Measurements from ENCODE around the gene PRMT7.
A peak's percentile ranks its signal among the peaks of the same experiment; 100 is the strongest.

The PRMT7 gene

GRCh38 chr16:68379472-68380347 is 68.9 kb downstream of the PRMT7 start:
- no peak overlapping the region for H3K4me3 ChIP-seq (ENCODE audit: low read depth, low read length)
- no peaks in the 10 kb centered on the region for H3K36me3 ChIP-seq (ENCODE audit: control insufficient read depth, insufficient read depth, low read length)
- H3K4me1 ChIP-seq (ENCODE audit: control insufficient read depth, insufficient read depth, low read length) = peaks cover 11% of the 10 kb centered on the region
- no peak overlapping the region for H3K27ac ChIP-seq (ENCODE audit: low read depth, low read length)
- no peaks in the 10 kb centered on the region for H3K9me3 ChIP-seq (ENCODE audit: control insufficient read depth, insufficient read depth, low read length)
- H3K9ac ChIP-seq (ENCODE audit: low read depth, low read length) = no peak overlapping the region
- H3K27me3 ChIP-seq (ENCODE audit: control insufficient read depth, insufficient read depth, low read length) = no peaks in the 10 kb centered on the region

DNA sequence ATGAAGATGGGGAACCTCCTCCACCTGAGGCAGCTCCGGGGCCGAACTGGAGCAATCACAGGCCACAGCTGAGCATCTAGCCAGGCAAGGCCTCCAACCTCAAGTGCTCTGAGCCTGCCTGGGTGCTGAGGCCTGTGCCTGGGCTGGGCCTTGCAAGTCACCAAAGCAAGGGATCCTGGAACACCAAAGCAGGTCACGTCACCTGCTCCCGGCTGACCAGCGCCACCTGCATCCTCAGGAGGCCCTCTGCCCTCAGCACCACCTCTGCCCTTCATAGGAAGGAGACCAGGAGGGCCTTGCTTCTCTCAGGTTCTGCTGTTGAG is 69.5 kb downstream of the PRMT7 start:
- Histone ChIP-seq H3K36me3 (ENCODE audit: control insufficient read depth, insufficient read depth, low read length) (no peaks in the 10 kb centered on the region), H3K9me3 (ENCODE audit: control insufficient read depth, insufficient read depth, low read length) (no peaks in the 10 kb centered on the region), H3K27me3 (ENCODE audit: control insufficient read depth, insufficient read depth, low read length) (no peaks in the 10 kb centered on the region), H3K4me1 (ENCODE audit: control insufficient read depth, insufficient read depth, low read length) (peaks cover 17% of the 10 kb centered on the region), H3K27ac (ENCODE audit: low read depth, low read length) (no peak overlapping the region), H3K4me3 (ENCODE audit: low read depth, low read length) (no peak overlapping the region), H3K9ac (ENCODE audit: low read depth, low read length) (no peak overlapping the region)

GRCh38 chr16:68380676-68381362 is 70.0 kb downstream of the PRMT7 start:
- Histone ChIP-seq H3K9me3 (ENCODE audit: control insufficient read depth, insufficient read depth, low read length) (no peaks in the 10 kb centered on the region), H3K4me3 (ENCODE audit: low read depth, low read length) (no peak overlapping the region), H3K4me1 (ENCODE audit: control insufficient read depth, insufficient read depth, low read length) (peaks cover 23% of the 10 kb centered on the region), H3K9ac (ENCODE audit: low read depth, low read length) (no peak overlapping the region), H3K27ac (ENCODE audit: low read depth, low read length) (no peak overlapping the region), H3K36me3 (ENCODE audit: control insufficient read depth, insufficient read depth, low read length) (no peaks in the 10 kb centered on the region), H3K27me3 (ENCODE audit: control insufficient read depth, insufficient read depth, low read length) (no peaks in the 10 kb centered on the region)

DNA sequence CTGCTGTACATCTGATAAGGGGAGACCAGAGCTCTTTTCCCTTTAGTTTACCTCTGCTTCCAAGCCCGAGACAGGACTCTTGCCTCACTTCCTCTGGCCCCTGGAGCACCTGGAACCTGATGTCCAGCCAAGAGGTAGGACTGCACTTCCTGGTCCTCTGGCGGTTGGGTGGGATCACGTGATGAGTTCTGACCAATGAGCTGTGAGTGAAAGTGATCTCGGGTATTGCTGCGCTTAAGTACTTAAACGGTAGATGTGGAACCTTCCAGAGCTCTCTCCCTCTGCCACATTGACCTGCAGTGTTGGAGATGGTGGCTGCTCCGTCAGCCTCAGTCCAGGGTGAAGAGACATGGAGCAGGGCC is 70.5 kb downstream of the PRMT7 start:
- Histone ChIP-seq H3K9ac (ENCODE audit: low read depth, low read length) (no peak overlapping the region), H3K27me3 (ENCODE audit: control insufficient read depth, insufficient read depth, low read length) (no peaks in the 10 kb centered on the region), H3K4me1 (ENCODE audit: control insufficient read depth, insufficient read depth, low read length) (peaks cover 23% of the 10 kb centered on the region), H3K36me3 (ENCODE audit: control insufficient read depth, insufficient read depth, low read length) (no peaks in the 10 kb centered on the region), H3K4me3 (ENCODE audit: low read depth, low read length) (no peak overlapping the region), H3K9me3 (ENCODE audit: control insufficient read depth, insufficient read depth, low read length) (no peaks in the 10 kb centered on the region), H3K27ac (ENCODE audit: low read depth, low read length) (no peak overlapping the region)

DNA sequence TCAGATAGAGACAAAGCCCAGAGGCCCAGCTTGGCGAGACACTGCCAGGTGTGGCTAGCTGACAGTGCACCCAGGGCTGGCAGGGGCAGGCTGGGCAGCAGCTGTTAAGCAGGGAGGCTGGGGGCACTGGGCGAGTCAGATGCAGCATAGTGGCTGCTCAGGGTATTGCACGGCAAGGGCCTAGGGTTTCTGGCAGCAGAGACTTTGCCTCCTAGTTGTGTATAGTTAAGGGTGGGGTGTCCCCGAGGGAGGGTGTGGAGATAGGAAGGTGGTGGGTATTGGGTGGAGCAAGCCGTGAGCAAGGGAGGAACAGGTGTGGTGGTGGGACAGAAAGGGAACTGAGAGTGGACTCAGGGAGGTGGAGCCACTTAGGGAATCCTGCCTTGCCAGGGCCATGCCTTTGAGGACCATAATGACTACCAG is 71.5 kb downstream of the PRMT7 start:
- Histone ChIP-seq H3K27me3 (ENCODE audit: control insufficient read depth, insufficient read depth, low read length) (no peaks in the 10 kb centered on the region), H3K9me3 (ENCODE audit: control insufficient read depth, insufficient read depth, low read length) (no peaks in the 10 kb centered on the region), H3K27ac (ENCODE audit: low read depth, low read length) (no peak overlapping the region), H3K36me3 (ENCODE audit: control insufficient read depth, insufficient read depth, low read length) (no peaks in the 10 kb centered on the region), H3K4me1 (ENCODE audit: control insufficient read depth, insufficient read depth, low read length) (peaks cover 23% of the 10 kb centered on the region), H3K4me3 (ENCODE audit: low read depth, low read length) (no peak overlapping the region), H3K9ac (ENCODE audit: low read depth, low read length) (no peak overlapping the region)

- Histone ChIP-seq H3K9ac (ENCODE audit: low read depth, low read length) (no peak overlapping the region), H3K4me3 (ENCODE audit: low read depth, low read length) (no peak overlapping the region)
Observed at GRCh38 chr16:68383858-68384257, 73.0 kb downstream of the PRMT7 start.

GRCh38 chr16:68384288-68385161 is 73.7 kb downstream of the PRMT7 start:
- Histone ChIP-seq H3K4me3 (ENCODE audit: low read depth, low read length) (no peak overlapping the region), H3K27ac (ENCODE audit: low read depth, low read length) (peak overlapping the region; percentile 44), H3K4me1 (ENCODE audit: control insufficient read depth, insufficient read depth, low read length) (peaks cover 31% of the 10 kb centered on the region), H3K36me3 (ENCODE audit: control insufficient read depth, insufficient read depth, low read length) (no peaks in the 10 kb centered on the region), H3K27me3 (ENCODE audit: control insufficient read depth, insufficient read depth, low read length) (no peaks in the 10 kb centered on the region), H3K9me3 (ENCODE audit: control insufficient read depth, insufficient read depth, low read length) (no peaks in the 10 kb centered on the region), H3K9ac (ENCODE audit: low read depth, low read length) (no peak overlapping the region)

More at GRCh38 chr16:68383858-68384257, 73.0 kb downstream of the PRMT7 start:
- peaks cover 28% of the 10 kb centered on the region for H3K4me1 ChIP-seq (ENCODE audit: control insufficient read depth, insufficient read depth, low read length)
- H3K9me3 ChIP-seq (ENCODE audit: control insufficient read depth, insufficient read depth, low read length) = no peaks in the 10 kb centered on the region
- peak overlapping the region; percentile 44 for H3K27ac ChIP-seq (ENCODE audit: low read depth, low read length)
- no peaks in the 10 kb centered on the region for H3K27me3 ChIP-seq (ENCODE audit: control insufficient read depth, insufficient read depth, low read length)
- H3K36me3 ChIP-seq (ENCODE audit: control insufficient read depth, insufficient read depth, low read length) = no peaks in the 10 kb centered on the region

GRCh38 chr16:68385371-68385770 is 74.6 kb downstream of the PRMT7 start:
- H3K36me3 ChIP-seq (ENCODE audit: control insufficient read depth, insufficient read depth, low read length) = no peaks in the 10 kb centered on the region
- H3K9me3 ChIP-seq (ENCODE audit: control insufficient read depth, insufficient read depth, low read length) = no peaks in the 10 kb centered on the region
- no peak overlapping the region for H3K9ac ChIP-seq (ENCODE audit: low read depth, low read length)
- no peak overlapping the region for H3K27ac ChIP-seq (ENCODE audit: low read depth, low read length)
- no peaks in the 10 kb centered on the region for H3K27me3 ChIP-seq (ENCODE audit: control insufficient read depth, insufficient read depth, low read length)
- H3K4me1 ChIP-seq (ENCODE audit: control insufficient read depth, insufficient read depth, low read length) = peaks cover 35% of the 10 kb centered on the region
- H3K4me3 ChIP-seq (ENCODE audit: low read depth, low read length) = no peak overlapping the region

DNA sequence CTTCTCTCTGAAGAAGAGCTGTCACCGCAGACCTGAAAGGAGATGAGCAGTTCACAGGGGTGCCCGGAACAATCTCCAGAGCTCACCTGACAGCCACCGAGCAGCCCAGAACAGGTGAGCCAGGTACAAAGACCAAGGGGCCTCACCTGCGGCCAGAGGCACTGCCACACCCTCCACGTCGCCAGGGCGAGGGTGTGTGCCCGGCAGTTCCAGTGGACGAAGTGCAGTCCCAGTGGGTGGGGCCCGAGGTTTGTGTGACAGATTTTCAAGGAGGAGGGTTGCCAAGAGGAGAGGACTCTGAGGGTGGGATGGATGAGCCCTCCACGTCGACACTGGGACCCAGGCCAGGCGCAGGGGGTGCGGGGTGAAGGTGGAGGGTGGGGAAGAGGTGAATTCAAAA is 75.8 kb downstream of the PRMT7 start:
- Histone ChIP-seq H3K4me1 (ENCODE audit: control insufficient read depth, insufficient read depth, low read length) (peaks cover 35% of the 10 kb centered on the region), H3K27me3 (ENCODE audit: control insufficient read depth, insufficient read depth, low read length) (no peaks in the 10 kb centered on the region), H3K9me3 (ENCODE audit: control insufficient read depth, insufficient read depth, low read length) (no peaks in the 10 kb centered on the region), H3K9ac (ENCODE audit: low read depth, low read length) (no peak overlapping the region), H3K27ac (ENCODE audit: low read depth, low read length) (no peak overlapping the region), H3K4me3 (ENCODE audit: low read depth, low read length) (no peak overlapping the region), H3K36me3 (ENCODE audit: control insufficient read depth, insufficient read depth, low read length) (no peaks in the 10 kb centered on the region)

DNA sequence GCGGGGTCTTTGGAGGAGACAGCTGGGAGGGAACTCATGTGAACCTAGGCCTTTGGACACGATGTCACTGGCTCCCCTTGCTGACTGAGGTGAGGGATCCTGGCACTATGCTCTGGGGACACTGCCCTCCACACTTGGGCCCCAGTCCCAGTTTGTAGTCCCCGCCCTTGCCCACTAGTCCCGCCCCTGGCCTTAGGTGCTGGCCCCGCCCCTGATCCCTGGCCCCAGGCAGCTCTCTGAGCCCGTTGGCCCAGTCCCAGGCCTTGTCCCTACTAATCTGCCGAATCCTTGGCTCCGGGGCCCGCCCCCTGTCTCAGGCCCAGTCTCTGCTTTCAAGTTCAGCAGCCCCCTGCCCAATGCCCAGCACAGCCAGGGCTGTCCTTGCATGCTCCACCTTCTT is 76.5 kb downstream of the PRMT7 start:
- Histone ChIP-seq H3K4me1 (ENCODE audit: control insufficient read depth, insufficient read depth, low read length) (peaks cover 35% of the 10 kb centered on the region), H3K4me3 (ENCODE audit: low read depth, low read length) (no peak overlapping the region), H3K9ac (ENCODE audit: low read depth, low read length) (no peak overlapping the region), H3K27me3 (ENCODE audit: control insufficient read depth, insufficient read depth, low read length) (no peaks in the 10 kb centered on the region), H3K27ac (ENCODE audit: low read depth, low read length) (no peak overlapping the region), H3K9me3 (ENCODE audit: control insufficient read depth, insufficient read depth, low read length) (no peaks in the 10 kb centered on the region), H3K36me3 (ENCODE audit: control insufficient read depth, insufficient read depth, low read length) (no peaks in the 10 kb centered on the region)
